HG02973 (cell line): ENCODE measurements around the gene KRTAP10-2.
"Not testable (repeated sequence)": the region's sequence is repeated elsewhere in the genome, so short reads cannot be mapped to it uniquely, and the experiment has no call there.

Source experiments
- ATAC-seq: cut with Tn5 transposase; IDR thresholded peaks from one replicate; pipeline ENCODE4 v1.9.1; 2021; ENCODE audit warnings: moderate library complexity; ENCODE audit not compliant: unreplicated experiment

Gene KRTAP10-2

GRCh38 chr21:44568261-44568660 lies 17.0 kb upstream of the KRTAP10-2 start:
- ATAC-seq, result no peak

- ATAC-seq, result no peak
Observed at GRCh38 chr21:44567481-44568171, 16.3 kb upstream of the KRTAP10-2 start.

GRCh38 chr21:44566403-44566802 lies 15.1 kb upstream of the KRTAP10-2 start:
- no peak for ATAC-seq

GRCh38 chr21:44564886-44565598 lies 13.7 kb upstream of the KRTAP10-2 start:
- no peak for ATAC-seq

GRCh38 chr21:44564099-44564498 lies 12.8 kb upstream of the KRTAP10-2 start:
- ATAC-seq, result no peak

GRCh38 chr21:44558695-44559094 lies 7.4 kb upstream of the KRTAP10-2 start, which contains the start of gene KRTAP10-3:
Gene KRTAP10-3, minus strand, starts transcription at chr21:44558795. Its CDS starts 80 bp downstream, at chr21:44558715.
- no peak for ATAC-seq

- ATAC-seq, result not testable (repeated sequence)
Observed at GRCh38 chr21:44558329-44558675, 7.0 kb upstream of the KRTAP10-2 start.

- no peak for ATAC-seq
Observed at GRCh38 chr21:44557491-44558328, 6.4 kb upstream of the KRTAP10-2 start.

- ATAC-seq, result no peak
Observed at GRCh38 chr21:44556879-44557278, 5.6 kb upstream of the KRTAP10-2 start.

- ATAC-seq, result no peak
Observed at GRCh38 chr21:44555200-44555875, 4.0 kb upstream of the KRTAP10-2 start.

- ATAC-seq, result no peak
Observed at GRCh38 chr21:44552681-44553080, 1.4 kb upstream of the KRTAP10-2 start.

GRCh38 chr21:44552136-44552535 lies 831 bp upstream of the KRTAP10-2 start:
- no peak for ATAC-seq

GRCh38 chr21:44550807-44551206 lies 498 bp downstream of the KRTAP10-2 start:
- no peak for ATAC-seq

- ATAC-seq, result not testable (repeated sequence)
Observed at GRCh38 chr21:44550285-44550684, 1.0 kb downstream of the KRTAP10-2 start.

GRCh38 chr21:44549525-44550211 lies 1.6 kb downstream of the KRTAP10-2 start:
- no peak for ATAC-seq

GRCh38 chr21:44548922-44549321 lies 2.4 kb downstream of the KRTAP10-2 start:
- ATAC-seq, result no peak

GRCh38 chr21:44548381-44548780 lies 2.9 kb downstream of the KRTAP10-2 start:
- no peak for ATAC-seq

GRCh38 chr21:44547656-44548331 lies 3.5 kb downstream of the KRTAP10-2 start:
- ATAC-seq, result no peak

GRCh38 chr21:44544566-44544965 lies 6.7 kb downstream of the KRTAP10-2 start:
- ATAC-seq, result no peak

- no peak for ATAC-seq
Observed at GRCh38 chr21:44542716-44543115, 8.6 kb downstream of the KRTAP10-2 start.
